T-helper 17 cell (primary cell): ENCODE data around the gene PLAC8L1. TPM values are rescaled to one million over a fixed set of nuclear protein-coding genes. Genes with fewer than 3 reads are reported as not detected.
"Not testable (repeated sequence)": the region's sequence is repeated elsewhere in the genome, so short reads cannot be mapped to it uniquely, and the experiment has no call there.

ENCODE experiments used
- ATAC-seq: fragments of 150-1000 bp; cut with Tn5 transposase; 2 replicates; pipeline ENCODE4 v1.10.0; 2021; ENCODE audit warnings: mild to moderate bottlenecking, moderate library complexity
- DNase-seq, 3 donors: peaks; one replicate each; pipeline versions ENCODE4 v3.0.0 to v3.0.0-alpha.2; 2020 to 2021
- H3K9me3 ChIP-seq: one replicate; pipeline ENCODE4 v1.7.0; 2013; ENCODE audit warnings: low read length, mild to moderate bottlenecking; ENCODE audit not compliant: control insufficient read depth, poor library complexity, severe bottlenecking
- H3K27ac Mint-ChIP-seq: one replicate; pipeline ENCODE4 v1.8.0; 2022; ENCODE audit warnings: mild to moderate bottlenecking, moderate library complexity, mixed read lengths
- H3K27me3 Mint-ChIP-seq: one replicate; pipeline ENCODE4 v1.8.0; 2022; ENCODE audit warnings: mixed read lengths
- H3K36me3 Mint-ChIP-seq: one replicate; pipeline ENCODE4 v1.8.0; 2022; ENCODE audit warnings: low read depth, mixed read lengths
- H3K4me1 Mint-ChIP-seq: one replicate; pipeline ENCODE4 v1.8.0; 2022; ENCODE audit warnings: mild to moderate bottlenecking, mixed read lengths
- H3K4me3 Mint-ChIP-seq: one replicate; pipeline ENCODE4 v1.8.0; 2022; ENCODE audit warnings: mild to moderate bottlenecking, moderate library complexity, mixed read lengths
- total RNA-seq, 4 donors: library from RNA in 2 of 4; stranded (reverse) in 2 of 4; gene quantifications; one replicate each; pipeline ENCODE4 v1.2.3 and lab custom pipeline; 2022 to 2026

Gene PLAC8L1, protein sequence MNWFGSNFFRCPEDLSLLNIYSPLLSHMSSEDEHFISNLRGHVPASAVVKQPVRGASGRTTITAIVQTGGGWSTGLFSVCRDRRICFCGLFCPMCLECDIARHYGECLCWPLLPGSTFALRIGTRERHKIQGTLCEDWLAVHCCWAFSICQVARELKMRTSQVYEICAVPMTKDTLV
- total RNA-seq (under 1 TPM in 1 of 2 donors, not detected in 1; 0.94 TPM), total RNA-seq (lab: John Stamatoyannopoulos, UW) (0.98 to 3.2 reads per million in 2 donors)

- H3K27ac Mint-ChIP-seq = no peak within 1 kb of the TSS
- no peaks in the 10 kb centered on the region for H3K9me3 ChIP-seq
- DNase-seq (no peak), ATAC-seq (no peak)
- peaks cover 2% of the 10 kb centered on the region for H3K36me3 Mint-ChIP-seq
- H3K4me3 Mint-ChIP-seq = no peak within 1 kb of the TSS
- peaks cover 4% of the 10 kb centered on the region for H3K4me1 Mint-ChIP-seq
- H3K27me3 Mint-ChIP-seq = no peaks in the 10 kb centered on the region
These were observed at the start of gene PLAC8L1 for GRCh38 chr5:146105477-146105876. PLAC8L1 (minus strand) TSS chr5:146105577; CDS start chr5:146104311, 1,266 bp downstream.

- DNase-seq = no peak
- no peak for ATAC-seq
- H3K4me3 Mint-ChIP-seq = no peak overlapping the region
- H3K4me1 Mint-ChIP-seq = peaks cover 11% of the 10 kb centered on the region
- H3K9me3 ChIP-seq = no peaks in the 10 kb centered on the region
- H3K36me3 Mint-ChIP-seq = peaks cover 23% of the 10 kb centered on the region
- no peaks in the 10 kb centered on the region for H3K27me3 Mint-ChIP-seq
- H3K27ac Mint-ChIP-seq = peak overlapping the region; percentile 11
These were observed 46.6 kb upstream of the PLAC8L1 start for GRCh38 chr5:146151970-146152369.

GRCh38 chr5:146137967-146138403 lies 32.6 kb upstream of the PLAC8L1 start:
- H3K9me3 ChIP-seq = no peaks in the 10 kb centered on the region
- no peaks in the 10 kb centered on the region for H3K4me1 Mint-ChIP-seq
- H3K4me3 Mint-ChIP-seq = no peak overlapping the region
- peaks cover 4% of the 10 kb centered on the region for H3K36me3 Mint-ChIP-seq
- H3K27ac Mint-ChIP-seq = peak overlapping the region; percentile 37
- peak; percentile 14 for ATAC-seq
- no peaks in the 10 kb centered on the region for H3K27me3 Mint-ChIP-seq
- DNase-seq = no peak

DNA sequence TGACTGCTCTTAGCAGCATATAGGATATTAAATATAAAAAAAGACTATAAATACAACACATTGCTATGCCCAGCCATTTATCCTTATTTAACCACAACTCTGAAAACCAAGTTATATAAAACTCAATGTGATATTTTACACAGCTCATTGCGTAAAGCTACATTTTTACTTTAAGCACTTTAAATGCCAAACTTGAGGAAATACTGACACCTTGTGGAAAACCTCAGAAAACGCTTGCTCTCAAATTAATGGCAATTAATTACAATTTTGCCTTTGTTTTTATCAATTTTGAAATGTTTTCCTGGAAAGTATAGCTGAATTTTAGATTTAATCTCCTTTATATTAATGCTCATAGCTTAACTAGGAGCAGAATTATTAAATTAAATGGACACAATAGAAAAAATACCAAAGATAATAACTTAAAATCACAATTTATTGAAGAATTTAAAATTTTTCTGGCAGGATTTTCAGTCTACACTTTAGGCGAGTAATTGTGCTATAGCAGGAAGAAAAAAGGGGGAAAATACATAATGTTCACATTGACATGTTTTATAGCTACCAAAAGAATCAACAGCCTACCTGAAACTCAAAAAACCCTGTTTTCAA lies 25.2 kb upstream of the PLAC8L1 start:
- no peaks in the 10 kb centered on the region for H3K9me3 ChIP-seq
- DNase-seq (no peak), ATAC-seq (no peak)
- peaks cover 3% of the 10 kb centered on the region for H3K36me3 Mint-ChIP-seq
- H3K27ac Mint-ChIP-seq = no peak overlapping the region
- H3K27me3 Mint-ChIP-seq = no peaks in the 10 kb centered on the region
- no peak overlapping the region for H3K4me3 Mint-ChIP-seq
- H3K4me1 Mint-ChIP-seq = no peaks in the 10 kb centered on the region

DNA sequence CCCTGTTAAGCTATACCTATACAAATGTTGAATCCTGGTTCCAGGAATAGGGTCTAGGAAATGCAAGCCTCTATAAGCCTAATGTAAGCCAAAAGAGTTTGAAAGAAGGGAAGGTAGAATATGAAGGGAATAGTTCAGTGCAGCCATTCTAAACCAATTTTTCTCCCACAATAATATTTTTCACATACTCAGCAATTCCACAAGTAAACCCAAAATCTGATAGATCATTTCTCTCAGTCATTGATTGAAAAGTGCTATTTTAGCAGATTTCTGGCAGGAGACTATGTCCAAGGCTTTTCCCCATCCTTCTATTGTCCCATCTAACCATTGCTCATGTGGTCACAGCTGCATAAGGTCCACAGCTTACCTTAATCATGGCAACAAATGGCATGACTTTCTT lies 20.7 kb upstream of the PLAC8L1 start:
- DNase-seq (no peak), ATAC-seq (no peak)
- Mint-ChIP-seq H3K4me1 (no peaks in the 10 kb centered on the region), H3K4me3 (no peak overlapping the region), H3K27ac (no peak overlapping the region), H3K27me3 (no peaks in the 10 kb centered on the region), H3K36me3 (peaks cover 19% of the 10 kb centered on the region)
- no peaks in the 10 kb centered on the region for H3K9me3 ChIP-seq

DNA sequence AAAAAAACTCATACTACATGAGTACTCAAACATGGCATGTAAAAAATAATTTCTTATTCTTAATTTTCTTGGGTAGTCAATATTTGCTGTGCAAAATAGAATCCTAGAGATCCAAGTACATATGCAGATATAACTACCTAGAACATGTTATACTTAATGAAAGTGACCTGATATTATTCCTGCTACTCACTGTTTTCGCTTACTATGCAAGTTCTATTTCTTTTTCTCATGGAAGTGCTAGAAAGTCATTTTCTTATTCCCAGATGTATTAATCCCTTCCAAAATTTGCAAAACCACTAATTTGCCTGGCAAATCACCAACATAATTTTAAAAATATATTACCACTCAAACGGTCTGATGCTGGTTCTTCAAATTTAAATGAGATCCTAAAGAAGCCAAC lies 19.2 kb upstream of the PLAC8L1 start:
- H3K36me3 Mint-ChIP-seq = peaks cover 19% of the 10 kb centered on the region
- H3K4me1 Mint-ChIP-seq = no peaks in the 10 kb centered on the region
- H3K9me3 ChIP-seq = no peaks in the 10 kb centered on the region
- ATAC-seq = no peak
- H3K4me3 Mint-ChIP-seq = no peak overlapping the region
- DNase-seq = no peak
- peak overlapping the region; percentile 16 for H3K27ac Mint-ChIP-seq
- H3K27me3 Mint-ChIP-seq = no peaks in the 10 kb centered on the region

GRCh38 chr5:146121451-146121850 lies 16.1 kb upstream of the PLAC8L1 start:
- Mint-ChIP-seq H3K36me3 (peaks cover 34% of the 10 kb centered on the region), H3K27ac (peak overlapping the region; percentile 5)
- not testable (repeated sequence) for H3K4me1 Mint-ChIP-seq, H3K9me3 ChIP-seq, H3K4me3 Mint-ChIP-seq, ATAC-seq, H3K27me3 Mint-ChIP-seq, DNase-seq

- Mint-ChIP-seq H3K27me3 (no peaks in the 10 kb centered on the region), H3K27ac (peak overlapping the region; percentile 51), H3K4me3 (no peak overlapping the region), H3K36me3 (peaks cover 31% of the 10 kb centered on the region), H3K4me1 (peaks cover 5% of the 10 kb centered on the region)
- no peaks in the 10 kb centered on the region for H3K9me3 ChIP-seq
- DNase-seq = no peak
- ATAC-seq = no peak
These were observed 12.9 kb upstream of the PLAC8L1 start for GRCh38 chr5:146118322-146118721.

- DNase-seq, H3K27me3 Mint-ChIP-seq, H3K4me1 Mint-ChIP-seq, H3K9me3 ChIP-seq, H3K4me3 Mint-ChIP-seq, H3K27ac Mint-ChIP-seq, ATAC-seq: not testable (repeated sequence)
- H3K36me3 Mint-ChIP-seq = peaks cover 26% of the 10 kb centered on the region
These were observed 11.8 kb upstream of the PLAC8L1 start for GRCh38 chr5:146117216-146117615.

DNA sequence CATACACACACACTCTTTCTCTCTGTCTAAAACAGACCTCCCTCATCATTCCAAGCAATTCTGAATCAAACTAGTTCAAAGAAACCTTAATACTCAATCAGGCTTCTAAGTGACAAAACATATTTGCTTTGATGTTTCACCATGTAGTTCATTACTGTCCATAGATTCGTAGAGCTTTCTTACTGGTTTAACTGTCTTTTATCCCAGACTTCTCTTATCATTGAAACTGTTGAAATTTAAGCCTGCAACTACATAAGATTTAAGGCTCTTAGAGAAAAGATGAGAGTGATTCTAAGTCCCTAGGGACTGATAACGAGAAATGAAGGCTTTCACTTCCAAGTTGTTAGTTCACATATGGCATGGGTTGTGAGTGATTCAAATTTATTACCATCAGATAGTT lies 11.0 kb upstream of the PLAC8L1 start:
- H3K4me3 Mint-ChIP-seq = no peak overlapping the region
- H3K9me3 ChIP-seq = no peaks in the 10 kb centered on the region
- H3K4me1 Mint-ChIP-seq = peaks cover 5% of the 10 kb centered on the region
- ATAC-seq (no peak), DNase-seq (no peak)
- H3K27me3 Mint-ChIP-seq = no peaks in the 10 kb centered on the region
- peak overlapping the region; percentile 34 for H3K27ac Mint-ChIP-seq
- peaks cover 20% of the 10 kb centered on the region for H3K36me3 Mint-ChIP-seq

DNA sequence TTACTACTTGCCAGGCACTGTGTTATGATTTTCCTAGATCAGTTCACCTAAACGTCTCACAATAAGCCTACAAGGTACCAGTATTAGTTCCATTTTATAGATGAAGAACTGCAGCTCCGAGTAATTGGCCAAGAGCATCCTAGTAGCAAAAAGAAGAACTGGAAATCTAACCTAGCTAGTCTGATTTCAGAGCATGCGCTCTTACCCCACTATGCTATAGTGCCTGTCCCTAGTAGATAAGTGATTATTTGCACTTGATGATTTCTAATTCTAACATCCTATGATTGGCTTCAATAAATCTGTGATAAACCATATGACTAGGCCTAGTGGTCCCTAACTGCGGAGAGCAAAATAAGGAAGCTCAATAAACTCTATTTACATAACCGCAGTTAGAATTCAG lies 7.1 kb upstream of the PLAC8L1 start:
- ATAC-seq (no peak), DNase-seq (no peak)
- peaks cover 5% of the 10 kb centered on the region for H3K4me1 Mint-ChIP-seq
- no peaks in the 10 kb centered on the region for H3K27me3 Mint-ChIP-seq
- H3K4me3 Mint-ChIP-seq = no peak overlapping the region
- H3K9me3 ChIP-seq = no peaks in the 10 kb centered on the region
- peaks cover 3% of the 10 kb centered on the region for H3K36me3 Mint-ChIP-seq
- H3K27ac Mint-ChIP-seq = no peak overlapping the region

DNA sequence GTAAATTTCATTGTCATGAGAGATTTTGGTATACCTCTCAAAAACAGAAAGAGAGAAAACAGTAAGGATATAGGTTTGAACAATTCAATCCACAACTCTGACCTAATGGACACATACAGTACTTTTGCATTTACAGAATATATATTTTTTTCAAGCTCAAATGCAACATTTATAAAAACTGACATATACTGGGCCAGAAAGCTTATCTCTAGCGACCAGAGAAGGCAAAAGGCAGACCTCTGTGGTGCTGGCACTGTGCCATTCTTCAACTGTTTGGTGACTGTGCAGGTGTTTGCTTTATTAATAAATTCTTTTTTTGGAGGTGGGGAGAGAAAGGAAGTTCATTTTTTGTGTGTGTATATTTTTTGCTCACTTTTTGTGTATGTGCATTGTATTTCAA lies 6.0 kb upstream of the PLAC8L1 start:
- peaks cover 3% of the 10 kb centered on the region for H3K36me3 Mint-ChIP-seq
- H3K27me3 Mint-ChIP-seq = no peaks in the 10 kb centered on the region
- H3K4me3 Mint-ChIP-seq = no peak overlapping the region
- no peak for ATAC-seq
- H3K4me1 Mint-ChIP-seq = peaks cover 7% of the 10 kb centered on the region
- no peak for DNase-seq
- no peak overlapping the region for H3K27ac Mint-ChIP-seq
- H3K9me3 ChIP-seq = no peaks in the 10 kb centered on the region

DNA sequence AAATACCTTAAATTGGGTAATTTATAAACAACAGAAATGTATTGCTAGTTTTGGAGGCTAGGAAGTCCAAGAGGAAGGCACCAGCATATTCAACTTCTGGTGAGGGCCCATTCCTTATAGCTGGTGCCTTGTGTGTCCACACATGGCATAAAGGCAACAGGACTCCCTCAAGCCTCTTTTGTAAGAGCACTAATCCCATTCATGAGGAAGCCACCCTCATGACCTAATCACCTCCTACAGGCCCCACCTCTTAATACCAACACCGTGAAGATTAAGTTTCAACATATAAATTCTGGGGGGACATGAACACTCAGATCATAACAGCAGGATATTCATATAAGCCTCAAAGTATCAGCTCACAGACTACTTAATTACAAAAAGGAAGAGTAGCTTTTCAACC lies 4.0 kb upstream of the PLAC8L1 start:
- H3K4me3 Mint-ChIP-seq = no peak overlapping the region
- no peak for DNase-seq
- no peaks in the 10 kb centered on the region for H3K27me3 Mint-ChIP-seq
- peaks cover 4% of the 10 kb centered on the region for H3K4me1 Mint-ChIP-seq
- peaks cover 2% of the 10 kb centered on the region for H3K36me3 Mint-ChIP-seq
- no peaks in the 10 kb centered on the region for H3K9me3 ChIP-seq
- H3K27ac Mint-ChIP-seq = no peak overlapping the region
- ATAC-seq = no peak

DNA sequence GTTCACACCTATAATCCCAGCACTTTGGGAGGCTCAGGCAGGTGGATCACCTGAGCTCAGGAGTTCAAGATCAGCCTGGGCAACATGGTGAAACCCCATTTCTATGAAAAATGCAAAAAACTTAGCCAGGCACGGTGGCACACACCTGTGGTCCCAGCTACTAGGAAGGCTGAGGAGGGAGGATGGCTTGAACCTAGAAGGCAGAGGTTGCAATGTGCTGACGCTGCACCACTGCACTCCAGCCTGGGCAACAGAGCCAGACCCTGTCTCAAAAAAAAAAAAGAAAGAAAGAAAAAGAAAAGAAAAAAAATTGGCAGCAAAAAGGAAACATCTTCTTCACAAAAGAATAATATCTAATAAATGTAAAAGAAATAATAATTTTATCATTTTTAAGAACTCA lies 3.5 kb upstream of the PLAC8L1 start:
- not testable (repeated sequence) for H3K4me3 Mint-ChIP-seq, ATAC-seq, H3K27ac Mint-ChIP-seq, H3K4me1 Mint-ChIP-seq, H3K36me3 Mint-ChIP-seq, DNase-seq, H3K27me3 Mint-ChIP-seq, H3K9me3 ChIP-seq
